Suprapubic skin (tissue), 4 donors: ENCODE results near the gene GSK3B. TPM values are rescaled to one million over a fixed set of nuclear protein-coding genes. Genes with fewer than 3 reads are reported as not detected.

Experiments
- DNase-seq, 2 donors: peaks; one replicate each; pipeline ENCODE4 v3.0.0-alpha.2; 2019; ENCODE audit warnings: low spot score in 2 of 2
- H3K27ac ChIP-seq: fragments of 200-600 bp; sonication (generic); one replicate; pipeline ENCODE4 v1.5.1; 2019
- H3K27me3 ChIP-seq: fragments of 200-600 bp; sonication (generic); one replicate; pipeline ENCODE4 v1.5.1; 2019
- H3K36me3 ChIP-seq: fragments of 200-600 bp; sonication (generic); one replicate; pipeline ENCODE4 v1.5.1; 2019
- H3K4me1 ChIP-seq: fragments of 200-600 bp; sonication (generic); one replicate; pipeline ENCODE4 v1.5.1; 2019
- H3K4me3 ChIP-seq: fragments of 200-600 bp; sonication (generic); one replicate; pipeline ENCODE4 v1.5.1; 2019; ENCODE audit warnings: mild to moderate bottlenecking
- H3K9me3 ChIP-seq: fragments of 200-600 bp; sonication (generic); one replicate; pipeline ENCODE4 v1.5.1; 2019
- EP300 ChIP-seq: sonication (generic); formaldehyde crosslinking; IDR thresholded peaks from one replicate; pipeline ENCODE4 v1.6.1; 2017; ENCODE audit warnings: antibody characterized with exemption
- POLR2A ChIP-seq, 2 donors: fragments of 450-650 bp; IDR thresholded peaks; one replicate each; pipeline ENCODE4 v1.6.1; 2017; ENCODE audit warnings: antibody characterized with exemption in 2 of 2, mild to moderate bottlenecking in 2 of 2, moderate library complexity in 2 of 2
- POLR2AphosphoS5 ChIP-seq, 3 donors: sonication (generic); formaldehyde crosslinking; IDR thresholded peaks; one replicate each; pipeline ENCODE4 v1.6.1; 2017; ENCODE audit warnings: antibody characterized with exemption in 3 of 3
- WGBS: methylation state at CpG from one replicate; pipeline ENCODE4 v1.1.5; 2018; 5-methylcytosine and 5-hydroxymethylcytosine counted together
- total RNA-seq, 4 donors: library from RNA; depleted of rRNA; stranded (reverse); fragments of >200 nt; gene quantifications; one replicate each; pipeline ENCODE4 v1.1.0, GENCODE V29; 2016
- TF ChIP-seq, protein P1 (sequence below), 2 donors: fragments of 200-600 bp in 1 of 2; fragments of 450-650 bp in 1 of 2; sonication (generic) in 1 of 2; IDR thresholded peaks; one replicate each; pipeline ENCODE4 v1.5.1; 2016 to 2019; ENCODE audit warnings: antibody characterized with exemption in 2 of 2, mild to moderate bottlenecking in 1 of 2, moderate library complexity in 1 of 2

GSK3B gene
- total RNA-seq, 4 donors from 2014 or later: 43.8 to 58.1 (median 53.0) TPM

DNA sequence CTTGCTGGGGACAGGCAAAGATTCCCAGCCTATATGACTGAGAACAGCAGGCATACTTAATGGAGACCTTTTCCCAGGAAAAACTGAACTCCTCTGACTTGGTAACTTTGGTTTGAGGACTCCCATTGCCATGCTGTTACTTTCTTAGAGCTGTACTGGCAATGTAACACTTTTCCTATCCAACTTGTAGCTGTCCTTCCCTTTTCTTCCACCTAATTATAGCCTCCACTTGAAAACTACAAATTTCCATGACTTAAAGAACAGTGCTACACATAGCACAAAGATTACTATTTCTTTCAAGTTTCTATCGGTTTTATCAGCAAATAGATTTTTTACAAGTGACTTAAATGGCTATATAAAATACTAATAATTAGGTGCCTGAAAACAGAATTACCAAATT, 116.9 kb downstream of the GSK3B start:
- Histone ChIP-seq H3K9me3 (no peaks in the 10 kb centered on the region), H3K36me3 (peaks cover 8% of the 10 kb centered on the region), H3K27ac (no peak overlapping the region), H3K4me3 (no peak overlapping the region), H3K4me1 (no peaks in the 10 kb centered on the region), H3K27me3 (no peaks in the 10 kb centered on the region)
- no peak for DNase-seq
- TF ChIP-seq EP300 (no peak), POLR2A (IDR thresholded peaks at IDR 0.05) (no peak), POLR2AphosphoS5 (IDR thresholded peaks at IDR 0.05) (no peak)
- TF ChIP-seq, protein P1, sequence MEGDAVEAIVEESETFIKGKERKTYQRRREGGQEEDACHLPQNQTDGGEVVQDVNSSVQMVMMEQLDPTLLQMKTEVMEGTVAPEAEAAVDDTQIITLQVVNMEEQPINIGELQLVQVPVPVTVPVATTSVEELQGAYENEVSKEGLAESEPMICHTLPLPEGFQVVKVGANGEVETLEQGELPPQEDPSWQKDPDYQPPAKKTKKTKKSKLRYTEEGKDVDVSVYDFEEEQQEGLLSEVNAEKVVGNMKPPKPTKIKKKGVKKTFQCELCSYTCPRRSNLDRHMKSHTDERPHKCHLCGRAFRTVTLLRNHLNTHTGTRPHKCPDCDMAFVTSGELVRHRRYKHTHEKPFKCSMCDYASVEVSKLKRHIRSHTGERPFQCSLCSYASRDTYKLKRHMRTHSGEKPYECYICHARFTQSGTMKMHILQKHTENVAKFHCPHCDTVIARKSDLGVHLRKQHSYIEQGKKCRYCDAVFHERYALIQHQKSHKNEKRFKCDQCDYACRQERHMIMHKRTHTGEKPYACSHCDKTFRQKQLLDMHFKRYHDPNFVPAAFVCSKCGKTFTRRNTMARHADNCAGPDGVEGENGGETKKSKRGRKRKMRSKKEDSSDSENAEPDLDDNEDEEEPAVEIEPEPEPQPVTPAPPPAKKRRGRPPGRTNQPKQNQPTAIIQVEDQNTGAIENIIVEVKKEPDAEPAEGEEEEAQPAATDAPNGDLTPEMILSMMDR (IDR thresholded peaks at IDR 0.05): no peak
- WGBS: 92% methylated on average over 1 of the region's 1 CpG

DNA sequence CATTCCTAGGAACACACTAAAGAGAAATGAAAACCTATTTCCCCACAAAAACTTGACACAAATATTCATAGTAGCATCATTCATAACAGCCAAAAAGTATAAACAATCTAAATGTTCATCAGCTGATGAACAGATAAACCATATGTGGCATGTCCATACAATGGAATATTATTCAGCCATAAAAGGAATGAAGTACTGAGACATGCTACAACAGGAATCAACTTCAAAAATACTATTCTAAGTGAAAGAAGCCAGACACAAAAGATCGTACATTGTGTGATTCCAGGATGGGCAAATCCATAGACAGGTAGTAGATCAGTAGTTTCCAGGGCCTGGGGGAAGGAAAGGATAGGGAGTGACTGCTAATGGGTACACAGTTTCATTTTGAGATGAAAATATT, 118.0 kb downstream of the GSK3B start:
- no peak for TF ChIP-seq POLR2AphosphoS5 (IDR thresholded peaks at IDR 0.05)
- TF ChIP-seq EP300: no peak
- no peak for TF ChIP-seq POLR2A (IDR thresholded peaks at IDR 0.05)
- TF ChIP-seq, protein P1 (IDR thresholded peaks at IDR 0.05): no peak
- no peak overlapping the region for H3K27ac ChIP-seq
- no peaks in the 10 kb centered on the region for H3K9me3 ChIP-seq
- no peak for DNase-seq
- H3K4me1 ChIP-seq: no peaks in the 10 kb centered on the region
- H3K4me3 ChIP-seq: no peak overlapping the region
- WGBS: 72% methylated on average over 1 of the region's 1 CpG
- peaks cover 5% of the 10 kb centered on the region for H3K36me3 ChIP-seq
- no peaks in the 10 kb centered on the region for H3K27me3 ChIP-seq

DNA sequence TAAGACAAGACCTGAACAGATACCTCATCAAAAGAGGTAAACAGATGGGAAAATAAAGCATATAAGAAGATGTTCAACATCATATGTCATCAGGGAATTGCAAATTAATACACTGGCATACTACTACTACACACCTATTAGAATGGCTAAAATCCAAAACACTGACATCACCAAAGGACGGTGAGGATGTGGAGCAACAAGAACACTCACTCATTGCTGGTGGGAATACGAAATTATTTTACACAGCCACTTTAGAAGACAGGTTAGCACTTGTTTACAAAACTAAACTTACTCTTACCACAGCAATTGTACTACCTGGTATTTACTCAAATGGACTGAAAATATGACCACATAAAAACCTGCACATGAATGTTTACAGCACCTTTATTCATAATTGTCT, 119.6 kb downstream of the GSK3B start:
- TF ChIP-seq POLR2AphosphoS5 (IDR thresholded peaks at IDR 0.05) (no peak), POLR2A (IDR thresholded peaks at IDR 0.05) (no peak)
- TF ChIP-seq, protein P1 (IDR thresholded peaks at IDR 0.05): no peak
- no peaks in the 10 kb centered on the region for H3K9me3 ChIP-seq
- no peaks in the 10 kb centered on the region for H3K4me1 ChIP-seq
- no peak overlapping the region for H3K4me3 ChIP-seq
- H3K36me3 ChIP-seq: peaks cover 4% of the 10 kb centered on the region
- DNase-seq: no peak
- WGBS: 63% methylated on average over 2 of the region's 2 CpGs
- no peaks in the 10 kb centered on the region for H3K27me3 ChIP-seq
- H3K27ac ChIP-seq: no peak overlapping the region

DNA sequence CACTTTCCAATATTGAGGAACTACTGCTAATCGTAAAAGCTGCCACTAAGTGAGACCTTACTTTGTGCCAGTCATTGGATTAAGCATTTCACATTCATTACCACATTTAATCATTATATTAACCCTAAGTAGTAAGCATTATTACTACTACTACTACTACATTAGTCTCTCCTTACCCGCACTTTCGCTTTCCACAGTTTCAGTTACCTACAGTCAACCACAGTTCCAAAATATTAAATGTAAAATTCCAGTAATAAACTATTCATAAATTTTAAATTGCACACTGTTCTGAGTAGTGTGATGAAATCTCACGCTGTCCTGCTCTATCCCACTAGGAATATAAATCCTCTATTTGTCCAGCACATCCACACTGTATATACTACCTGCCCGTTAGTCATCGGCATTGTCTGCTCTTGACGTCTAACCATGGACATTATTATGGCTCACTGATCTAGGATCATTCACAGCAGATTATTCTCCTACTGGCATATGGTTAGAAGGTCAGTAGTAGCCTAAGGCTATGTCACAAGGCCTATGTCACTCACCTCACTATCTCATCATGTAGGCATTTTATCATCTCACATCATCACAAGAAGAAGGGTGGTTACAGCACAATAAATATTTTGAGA, 121.1 kb downstream of the GSK3B start:
- DNase-seq: no peak
- Histone ChIP-seq H3K27ac (no peak overlapping the region), H3K27me3 (no peaks in the 10 kb centered on the region), H3K4me1 (no peaks in the 10 kb centered on the region), H3K36me3 (no peaks in the 10 kb centered on the region), H3K9me3 (no peaks in the 10 kb centered on the region), H3K4me3 (no peak overlapping the region)
- 90% methylated on average over 7 of the region's 7 CpGs for WGBS
- TF ChIP-seq POLR2AphosphoS5 (IDR thresholded peaks at IDR 0.05) (no peak), EP300 (no peak), POLR2A (IDR thresholded peaks at IDR 0.05) (no peak)
- TF ChIP-seq, protein P1 (IDR thresholded peaks at IDR 0.05): no peak

DNA sequence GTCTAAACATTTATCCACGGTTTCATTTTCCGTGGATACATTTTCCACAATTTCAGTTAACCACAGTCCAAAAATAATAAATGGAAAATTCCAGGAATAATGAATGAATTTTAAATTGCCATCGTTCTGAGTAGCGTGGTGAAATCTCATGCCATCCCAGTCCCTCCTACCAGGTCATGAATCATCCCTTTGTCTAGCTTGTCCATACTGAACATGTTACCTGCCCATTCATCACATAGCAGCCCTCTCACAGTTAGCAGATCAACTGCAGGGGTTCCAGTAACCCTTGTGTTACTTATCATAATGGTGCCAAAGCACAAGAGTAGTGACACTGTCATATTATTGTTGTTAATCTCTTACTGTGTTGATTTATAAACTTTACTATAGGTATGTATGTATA, 124.5 kb downstream of the GSK3B start:
- 79% methylated on average over 4 of the region's 4 CpGs for WGBS
- H3K27ac ChIP-seq: no peak overlapping the region

More for the DNA sequence above, 124.5 kb downstream of the GSK3B start:
- Histone ChIP-seq H3K9me3 (no peaks in the 10 kb centered on the region), H3K4me3 (no peak overlapping the region), H3K4me1 (peaks cover 5% of the 10 kb centered on the region), H3K36me3 (no peaks in the 10 kb centered on the region), H3K27me3 (no peaks in the 10 kb centered on the region)
- no peak for TF ChIP-seq POLR2A (IDR thresholded peaks at IDR 0.05)
- no peak for TF ChIP-seq POLR2AphosphoS5 (IDR thresholded peaks at IDR 0.05)
- TF ChIP-seq, protein P1 (IDR thresholded peaks at IDR 0.05): no peak
- TF ChIP-seq EP300: no peak
- no peak for DNase-seq
